GM12891 (cell line): ENCODE measurements around the gene LMNA.

Source experiments
- POLR2A ChIP-seq: IDR thresholded peaks from 2 replicates; pipeline ENCODE4 v1.6.1; 2011; ENCODE audit warnings: low read depth, low read length, control low read depth
- POLR2AphosphoS5 ChIP-seq: IDR thresholded peaks from 2 replicates; pipeline ENCODE4 v1.6.1; 2011; ENCODE audit warnings: low read depth, low read length, control low read depth
- SPI1 ChIP-seq: IDR thresholded peaks from 2 replicates; pipeline ENCODE4 v1.6.1; 2011; ENCODE audit warnings: low read depth, low read length, control low read depth
- TAF1 ChIP-seq: IDR thresholded peaks from 2 replicates; pipeline ENCODE4 v1.6.1; 2011; ENCODE audit warnings: low read depth, low read length, control low read depth

DNA sequence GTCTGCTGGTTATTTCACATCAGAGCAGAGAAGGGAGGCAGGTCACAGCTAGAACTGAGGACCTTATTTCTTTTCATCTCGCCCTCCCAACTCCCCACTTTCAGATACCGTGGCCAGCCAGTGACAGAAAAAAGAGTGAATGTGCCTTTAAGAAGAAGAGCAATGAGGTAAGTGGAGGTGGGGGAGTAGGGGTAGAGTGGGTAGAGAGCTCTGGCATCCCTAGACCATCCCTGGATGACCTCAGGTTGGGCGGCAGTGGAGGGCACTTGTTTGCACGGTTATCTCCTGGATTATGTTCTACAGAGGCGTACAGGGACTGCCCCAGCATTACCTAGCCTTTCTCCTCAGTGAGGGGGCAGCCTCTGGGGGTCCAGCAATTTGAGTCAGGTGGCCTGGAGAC is 43.5 kb downstream of the LMNA start:
- TF ChIP-seq TAF1 (no peak), POLR2AphosphoS5 (no peak), SPI1 (no peak), POLR2A (no peak)
